Measurements from ENCODE around the gene CCDC7. TPM values are rescaled to one million over a fixed set of nuclear protein-coding genes. Genes with fewer than 3 reads are reported as not detected.
"Not testable (repeated sequence)": the region's sequence is repeated elsewhere in the genome, so short reads cannot be mapped to it uniquely, and the experiment has no call there.

Gene CCDC7
- total RNA-seq, 1 donor from 2014 or later = 9.0 TPM

DNA sequence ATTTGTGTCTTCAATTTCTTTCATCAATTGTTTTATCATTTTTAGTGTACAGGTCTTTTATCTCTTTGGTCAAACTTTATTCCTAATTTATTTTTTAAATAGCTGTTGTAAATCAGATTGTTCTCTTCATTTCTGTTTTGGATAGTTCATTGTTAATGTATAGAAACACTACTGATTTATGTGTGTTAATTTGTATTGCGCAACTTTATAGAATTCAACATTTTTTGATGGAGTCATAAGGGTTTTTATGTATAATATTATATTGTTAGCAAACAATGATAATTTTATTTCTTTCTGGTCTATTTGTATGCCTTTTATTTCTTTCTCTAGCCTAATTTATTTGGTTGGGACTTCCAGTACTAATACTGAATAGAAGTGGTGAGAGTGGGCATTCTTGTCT lies 181.2 kb downstream of the CCDC7 start:
- no peaks in the 10 kb centered on the region for H3K4me1 Mint-ChIP-seq (ENCODE audit: unreplicated experiment)
- no peaks in the 10 kb centered on the region for H3K9me3 Mint-ChIP-seq
- no peak for DNase-seq (ENCODE audit: extremely low spot score, unreplicated experiment)
- no peaks in the 10 kb centered on the region for H3K27me3 Mint-ChIP-seq
- no peak overlapping the region for H3K4me3 Mint-ChIP-seq
- no peaks in the 10 kb centered on the region for H3K36me3 Mint-ChIP-seq
- no peak for TF ChIP-seq CTCF (conservative IDR thresholded peaks at IDR 0.05)
- H3K27ac Mint-ChIP-seq = no peak overlapping the region

GRCh38 chr10:32629910-32630309 lies 184.0 kb downstream of the CCDC7 start:
- no peak overlapping the region for H3K4me3 Mint-ChIP-seq
- no peaks in the 10 kb centered on the region for H3K27me3 Mint-ChIP-seq
- DNase-seq (ENCODE audit: extremely low spot score, unreplicated experiment) = no peak
- no peaks in the 10 kb centered on the region for H3K9me3 Mint-ChIP-seq
- H3K4me1 Mint-ChIP-seq (ENCODE audit: unreplicated experiment) = no peaks in the 10 kb centered on the region
- H3K27ac Mint-ChIP-seq = no peak overlapping the region
- TF ChIP-seq CTCF (conservative IDR thresholded peaks at IDR 0.05) = no peak
- H3K36me3 Mint-ChIP-seq = no peaks in the 10 kb centered on the region

DNA sequence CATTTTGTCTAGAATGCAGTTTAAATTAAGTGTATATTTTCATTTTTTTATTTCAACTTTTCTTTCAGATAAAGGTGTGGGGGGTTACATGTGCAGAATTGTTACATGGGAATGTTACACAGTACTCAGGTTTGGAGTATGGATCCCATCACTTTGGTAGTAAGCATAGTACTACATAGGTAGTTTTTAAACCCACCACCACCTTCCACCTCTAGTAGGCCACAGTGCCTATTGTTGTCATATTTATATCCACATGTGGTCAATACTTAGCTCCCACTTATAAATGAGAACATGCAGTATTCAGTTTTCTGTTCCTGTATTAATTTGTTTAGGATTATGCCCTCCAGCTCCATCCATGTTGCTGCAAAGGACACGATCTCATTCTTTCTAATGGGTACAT lies 200.6 kb downstream of the CCDC7 start:
- Mint-ChIP-seq H3K4me1 (ENCODE audit: unreplicated experiment) (no peaks in the 10 kb centered on the region), H3K27ac (no peak overlapping the region), H3K36me3 (no peaks in the 10 kb centered on the region), H3K9me3 (peaks cover 8% of the 10 kb centered on the region), H3K27me3 (peaks cover 4% of the 10 kb centered on the region), H3K4me3 (no peak overlapping the region)
- TF ChIP-seq CTCF (conservative IDR thresholded peaks at IDR 0.05) = no peak
- no peak for DNase-seq (ENCODE audit: extremely low spot score, unreplicated experiment)

- Mint-ChIP-seq H3K4me3 (no peak overlapping the region), H3K27ac (no peak overlapping the region), H3K9me3 (peaks cover 8% of the 10 kb centered on the region), H3K36me3 (no peaks in the 10 kb centered on the region), H3K4me1 (ENCODE audit: unreplicated experiment) (no peaks in the 10 kb centered on the region), H3K27me3 (peaks cover 5% of the 10 kb centered on the region)
- no peak for TF ChIP-seq CTCF (conservative IDR thresholded peaks at IDR 0.05)
- no peak for DNase-seq (ENCODE audit: extremely low spot score, unreplicated experiment)
These were observed 204.3 kb downstream of the CCDC7 start for GRCh38 chr10:32650246-32650655.

- not testable (repeated sequence) for H3K4me1 Mint-ChIP-seq (ENCODE audit: unreplicated experiment); H3K4me3 Mint-ChIP-seq; H3K27ac Mint-ChIP-seq; H3K9me3 Mint-ChIP-seq; H3K36me3 Mint-ChIP-seq; H3K27me3 Mint-ChIP-seq; DNase-seq (ENCODE audit: extremely low spot score, unreplicated experiment)
These were observed 211.5 kb downstream of the CCDC7 start for GRCh38 chr10:32657430-32657829.

GRCh38 chr10:32661346-32661745 lies 215.4 kb downstream of the CCDC7 start:
- TF ChIP-seq CTCF (conservative IDR thresholded peaks at IDR 0.05) = no peak
- Mint-ChIP-seq H3K27ac (no peak overlapping the region), H3K4me1 (ENCODE audit: unreplicated experiment) (no peaks in the 10 kb centered on the region), H3K27me3 (no peaks in the 10 kb centered on the region), H3K36me3 (no peaks in the 10 kb centered on the region), H3K4me3 (no peak overlapping the region), H3K9me3 (peaks cover 7% of the 10 kb centered on the region)
- DNase-seq (ENCODE audit: extremely low spot score, unreplicated experiment) = no peak
